NOMO-1 (cell line): ENCODE measurements around the gene FRMPD4.

Experiments used
- DNase-seq, 2 experiments: peaks; one replicate each; lab custom pipeline; 2025; ENCODE audit not compliant: unreplicated experiment in 2 of 2; lab: John Stamatoyannopoulos, UW

FRMPD4 gene

DNA sequence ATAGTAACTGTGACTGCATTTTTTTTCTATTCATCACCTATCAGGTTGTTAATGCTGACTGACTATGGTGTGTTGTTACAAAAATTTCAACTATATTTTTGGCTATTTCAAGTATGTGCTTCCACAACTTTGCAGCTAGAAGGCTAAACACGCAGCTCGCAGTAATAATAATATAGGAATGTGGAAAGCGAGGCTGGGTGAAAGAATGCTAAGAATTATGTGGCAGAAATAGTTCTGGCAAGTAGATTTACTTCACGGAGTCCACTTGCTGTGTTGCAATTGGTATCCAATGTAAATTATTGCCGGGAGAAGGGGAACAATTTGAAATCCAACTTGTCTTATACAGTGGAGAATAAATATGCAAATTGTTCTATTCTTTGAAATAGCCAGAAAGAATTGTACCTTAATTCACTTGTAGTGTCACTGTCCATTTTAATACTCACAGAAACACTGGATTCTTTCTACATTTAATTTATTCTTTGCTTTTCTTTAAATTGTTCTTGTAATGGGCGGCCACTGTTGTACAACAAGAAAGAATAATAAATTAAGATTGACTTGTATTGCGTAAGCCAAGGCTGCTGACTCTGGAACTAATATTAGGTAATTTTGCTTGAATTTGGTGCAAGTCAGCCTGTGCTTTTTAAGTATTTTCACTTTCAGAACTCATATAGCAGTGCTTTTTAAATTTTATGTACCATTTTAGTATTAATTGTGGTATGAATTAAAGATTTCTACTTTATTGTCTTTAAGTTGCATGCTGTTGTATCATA is 154.9 kb downstream of the FRMPD4 start:
- peak; percentile 82 to 91 for DNase-seq

DNA sequence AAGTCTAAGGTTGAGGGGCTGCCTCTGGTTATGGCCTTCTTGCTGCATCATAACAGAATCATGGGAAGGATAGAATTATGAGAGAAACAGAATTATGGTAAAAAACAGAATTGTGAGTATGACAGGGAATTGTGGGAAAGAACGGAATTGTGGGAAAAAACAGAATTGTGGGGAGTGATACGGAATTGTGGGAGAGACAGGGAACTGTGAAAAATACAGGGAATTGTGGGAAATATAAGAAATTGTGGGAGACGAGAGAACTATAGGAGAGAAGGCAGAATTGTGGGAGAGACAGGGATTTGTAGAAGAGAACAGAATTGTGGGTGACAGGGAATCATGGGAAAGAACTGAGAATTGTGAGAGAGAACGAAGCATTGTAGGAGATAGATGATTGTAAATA is 159.1 kb downstream of the FRMPD4 start:
- no peak for DNase-seq

DNA sequence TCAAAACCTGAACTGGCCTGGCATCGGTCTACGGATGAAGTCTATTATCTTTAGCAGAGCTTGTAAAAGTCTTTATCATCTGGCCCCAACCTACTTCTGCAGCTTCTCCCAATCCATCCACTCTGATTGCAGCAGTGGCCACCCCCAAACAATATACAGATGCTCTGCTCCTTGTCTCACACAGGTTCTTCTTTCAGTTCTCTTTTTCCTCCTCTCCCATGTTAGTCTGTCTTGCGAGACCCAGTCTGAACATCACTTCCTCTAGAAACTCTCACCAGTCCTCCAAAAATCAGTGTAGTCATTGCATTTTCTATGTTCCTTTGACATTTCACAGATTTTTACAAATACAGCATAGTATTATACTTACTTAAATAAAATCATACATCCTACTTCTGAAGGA is 163.0 kb downstream of the FRMPD4 start:
- DNase-seq = peak; percentile 69 to 91

DNA sequence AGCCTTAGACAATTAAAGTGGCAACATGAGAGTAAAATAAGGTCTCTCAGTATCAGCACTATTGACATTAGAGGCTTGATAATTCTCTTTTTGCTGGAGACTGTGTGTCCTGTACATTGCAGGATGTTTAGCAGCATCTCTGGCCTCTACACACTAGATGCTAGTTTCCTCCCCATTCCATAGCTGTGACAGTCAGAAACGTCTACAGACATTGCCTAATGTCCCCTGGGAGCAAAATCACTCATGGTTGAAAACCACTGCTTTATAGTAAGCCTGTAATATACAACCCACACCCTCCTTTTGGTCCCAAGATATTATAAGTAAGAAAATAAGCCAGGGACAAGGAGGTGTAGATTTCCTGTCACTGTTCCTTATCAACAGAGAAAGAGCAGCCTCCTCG is 166.0 kb downstream of the FRMPD4 start:
- DNase-seq = no peak

DNA sequence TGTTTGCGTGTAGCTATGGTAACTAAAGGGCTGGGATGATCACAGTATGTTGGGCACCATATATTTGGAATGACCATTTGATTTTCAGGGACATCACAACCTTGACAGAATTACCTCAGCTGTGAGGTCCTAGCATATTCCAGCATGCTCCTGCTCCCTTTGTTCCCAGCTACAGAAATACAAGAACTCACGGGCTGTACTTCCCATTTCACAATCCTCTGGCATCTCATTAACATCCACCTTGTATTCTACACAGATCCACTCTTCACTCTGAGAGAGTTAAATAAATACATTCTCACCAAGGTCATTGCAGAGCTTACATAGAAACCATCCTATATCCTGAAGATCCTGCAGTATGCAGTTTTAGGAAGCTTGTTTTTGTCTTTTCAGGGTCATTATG is 169.7 kb downstream of the FRMPD4 start:
- no peak for DNase-seq

DNA sequence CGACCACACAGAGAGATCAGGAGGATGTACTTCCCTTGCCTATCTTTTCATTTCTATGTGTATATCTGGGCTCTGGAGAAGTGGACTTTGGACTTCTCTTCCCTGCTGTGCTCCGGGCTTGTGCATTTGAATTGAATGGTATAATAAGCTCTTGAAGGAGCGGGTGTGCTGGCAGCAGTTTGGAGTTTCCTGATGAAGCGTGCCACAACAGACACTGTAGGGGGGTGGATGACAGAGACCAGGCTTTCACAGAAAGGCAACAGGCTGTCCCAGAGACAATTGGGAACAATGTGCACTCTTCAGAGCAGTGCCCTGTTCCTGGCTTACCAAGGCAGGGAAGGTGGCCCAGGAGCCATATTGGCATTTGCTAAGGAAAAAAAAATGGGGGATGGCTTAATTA is 170.1 kb downstream of the FRMPD4 start:
- no peak for DNase-seq

DNA sequence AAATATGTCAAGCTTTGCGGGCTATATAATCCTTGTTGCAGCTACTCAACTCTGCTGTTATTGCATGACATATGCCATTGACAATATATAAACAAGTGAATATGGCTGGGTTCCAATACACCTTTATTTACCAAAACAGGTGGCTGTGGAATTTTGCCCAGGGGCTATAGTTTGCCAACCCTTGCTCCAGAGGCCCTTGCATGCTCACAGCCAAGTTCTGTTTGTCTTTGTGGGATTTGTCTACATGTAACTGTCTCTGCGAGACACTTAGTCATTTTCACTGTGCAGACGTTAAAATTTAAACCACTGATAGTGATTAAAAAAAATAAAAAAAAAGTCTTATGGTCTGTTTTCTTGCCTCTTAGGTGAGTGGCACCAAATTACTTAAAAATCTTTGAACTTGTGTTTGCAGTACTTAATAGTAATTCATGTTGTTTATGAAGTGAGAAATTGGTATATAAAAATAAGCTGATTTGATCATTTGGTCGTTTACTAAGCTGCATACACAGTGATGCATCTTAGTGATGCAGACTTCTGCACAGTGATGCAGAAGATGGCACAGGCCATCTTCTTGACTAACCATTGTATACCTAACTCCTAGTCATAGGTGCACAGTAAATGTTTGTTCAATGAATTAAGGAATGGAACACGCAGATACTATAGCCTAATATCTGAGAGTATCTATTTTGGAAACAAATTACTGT is 170.9 kb downstream of the FRMPD4 start:
- no peak for DNase-seq

DNA sequence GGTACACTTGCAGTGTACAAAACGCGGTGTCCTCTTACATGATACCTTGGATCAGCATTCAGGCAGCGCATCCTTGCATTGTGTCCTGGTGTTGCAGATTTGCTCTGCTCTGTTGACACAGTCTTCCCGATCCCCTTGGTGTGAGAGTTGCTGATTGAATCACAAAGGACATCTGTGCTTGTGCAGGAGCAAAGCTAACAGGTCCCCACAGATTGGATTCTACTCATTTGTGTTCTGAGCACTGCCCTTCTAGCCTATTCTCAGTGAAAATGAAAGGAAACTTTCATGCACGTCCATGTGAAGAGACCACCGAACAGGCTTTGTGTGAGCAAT is 171.4 kb downstream of the FRMPD4 start:
- DNase-seq = no peak

DNA sequence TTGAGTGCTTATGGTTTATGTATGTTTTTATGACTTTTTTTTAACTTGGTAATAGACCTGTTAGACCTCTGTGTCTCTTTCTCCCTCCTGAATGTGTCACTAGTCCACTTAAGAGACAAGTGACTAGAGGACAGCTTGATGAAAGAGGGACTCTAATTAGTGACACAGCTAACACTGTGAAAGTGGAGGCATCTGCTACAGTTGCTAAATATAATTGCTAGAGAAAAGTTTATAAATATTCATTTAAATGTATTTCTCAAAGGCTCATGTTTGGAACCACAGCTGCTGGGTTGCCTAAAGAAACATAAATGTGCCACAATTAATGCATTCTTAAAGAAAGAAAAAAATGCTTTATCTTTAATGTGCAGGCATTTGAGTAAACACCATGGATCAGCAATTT is 176.4 kb downstream of the FRMPD4 start:
- no peak for DNase-seq

DNA sequence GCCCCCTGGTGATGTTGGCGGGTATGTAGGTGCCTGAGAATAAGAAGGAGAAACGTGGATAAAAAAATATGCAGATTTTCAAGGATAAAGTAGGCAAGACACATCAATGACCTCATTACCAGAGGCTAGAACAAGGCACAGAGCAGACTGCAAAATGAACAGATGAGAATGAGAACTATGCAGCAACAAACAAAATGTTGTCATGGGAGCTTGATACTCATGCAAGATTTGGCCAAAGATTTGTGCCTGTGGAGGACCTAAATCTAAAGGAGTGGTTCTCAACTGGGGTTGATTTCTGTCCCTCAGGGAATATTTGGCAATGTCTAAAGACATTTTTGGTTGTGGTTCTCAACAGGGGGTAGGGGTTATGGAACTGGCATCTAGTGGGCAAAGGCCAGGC is 177.3 kb downstream of the FRMPD4 start:
- DNase-seq = no peak

DNA sequence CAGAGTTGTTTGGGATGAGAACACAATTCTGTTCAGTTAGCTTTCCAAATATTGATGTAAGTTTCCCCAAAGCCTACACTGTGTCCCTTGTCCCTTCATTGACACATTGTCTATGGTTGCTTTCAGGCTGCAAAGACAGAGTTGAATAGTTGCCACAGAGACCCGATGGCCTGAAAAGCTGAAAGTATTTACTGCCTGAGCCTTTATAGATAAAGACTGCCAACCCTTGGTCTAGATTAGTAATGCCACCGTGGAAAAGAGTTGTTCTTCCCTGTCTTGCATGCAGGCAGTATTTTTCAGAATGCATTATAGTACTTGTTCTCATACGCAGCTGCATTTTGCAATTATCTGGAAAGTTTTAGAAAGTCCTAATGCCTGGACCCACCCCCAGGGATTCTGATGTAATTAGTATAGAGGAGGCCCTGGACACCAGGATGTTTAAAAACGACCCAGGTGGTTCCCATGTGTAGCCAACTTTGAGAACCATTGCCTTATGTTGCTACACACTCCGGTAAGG is 180.8 kb downstream of the FRMPD4 start:
- DNase-seq = peak in 1 of 2 experiments; percentile 7

DNA sequence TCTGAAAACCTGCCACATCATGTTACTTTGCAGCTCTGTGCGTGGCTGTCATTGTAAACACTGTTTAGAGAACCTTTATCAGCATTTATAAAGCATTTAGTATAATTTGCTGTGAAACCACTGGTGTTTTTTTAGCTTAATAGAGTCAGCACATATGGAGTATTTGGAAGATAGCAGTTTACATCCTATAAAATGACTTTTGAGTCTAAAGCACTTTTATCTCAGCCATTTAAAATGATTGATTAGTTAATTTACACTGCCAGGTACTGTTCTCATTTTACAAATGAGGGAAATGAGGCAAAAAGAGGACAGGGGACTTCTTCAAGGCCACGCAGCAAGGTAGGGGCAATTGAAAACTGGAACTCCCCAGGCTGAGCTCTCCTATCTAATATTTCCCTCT is 181.7 kb downstream of the FRMPD4 start:
- DNase-seq = no peak

DNA sequence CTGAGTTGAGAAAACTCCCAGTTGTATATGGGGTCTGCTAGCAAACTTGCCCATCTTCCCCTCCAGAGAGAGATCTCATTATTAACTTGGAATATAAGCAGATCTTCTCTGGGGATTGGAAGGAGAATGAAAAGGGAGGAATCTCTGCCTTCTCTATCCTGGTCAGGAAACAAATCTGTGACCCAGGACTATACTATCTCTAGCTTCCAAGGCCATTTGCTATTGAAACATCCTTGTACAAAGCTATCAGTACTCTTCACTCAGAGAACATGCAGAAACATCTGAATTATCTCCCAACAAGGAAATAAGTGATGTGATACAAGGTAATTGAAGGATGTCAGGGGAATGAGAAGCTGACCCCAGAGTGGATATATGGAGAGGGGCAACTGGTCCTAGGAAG is 183.8 kb downstream of the FRMPD4 start:
- DNase-seq = no peak

DNA sequence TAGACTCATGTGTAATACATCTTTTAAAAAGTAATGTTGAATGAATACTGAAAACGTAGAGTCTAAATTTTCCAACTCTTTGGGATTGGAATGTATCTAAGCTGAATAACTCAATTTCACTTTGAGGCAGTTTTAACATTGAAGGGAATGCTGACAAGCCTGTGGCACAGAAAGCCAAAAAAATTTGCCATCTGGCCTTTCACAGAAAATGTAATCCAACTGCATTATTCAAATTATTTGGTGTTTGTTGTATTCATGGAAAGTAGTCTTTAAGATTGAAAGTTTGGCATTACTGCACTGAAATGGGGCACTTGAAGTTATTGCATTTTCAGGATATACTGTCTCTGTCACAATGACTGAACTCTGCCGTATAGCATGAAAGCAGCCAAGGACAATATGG is 186.9 kb downstream of the FRMPD4 start:
- DNase-seq = no peak

DNA sequence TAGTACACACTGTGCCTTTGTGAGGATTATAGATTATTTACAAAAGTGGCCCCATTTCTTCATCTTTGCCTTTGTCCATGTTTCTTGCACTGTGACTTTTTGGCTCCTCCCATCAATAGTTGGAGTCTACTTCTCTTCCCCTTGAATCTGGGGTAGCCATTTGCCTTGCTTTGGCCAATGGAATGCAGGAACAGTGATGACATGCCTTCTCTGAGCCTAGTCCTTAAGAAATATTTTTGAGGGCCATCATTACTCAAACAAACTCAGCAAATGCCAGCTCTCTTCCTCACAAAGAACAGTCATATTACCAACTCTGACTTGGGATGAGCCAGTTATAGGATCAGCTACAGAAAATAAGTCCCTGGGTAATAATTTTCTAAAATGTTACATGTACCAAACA is 189.6 kb downstream of the FRMPD4 start:
- DNase-seq = no peak

DNA sequence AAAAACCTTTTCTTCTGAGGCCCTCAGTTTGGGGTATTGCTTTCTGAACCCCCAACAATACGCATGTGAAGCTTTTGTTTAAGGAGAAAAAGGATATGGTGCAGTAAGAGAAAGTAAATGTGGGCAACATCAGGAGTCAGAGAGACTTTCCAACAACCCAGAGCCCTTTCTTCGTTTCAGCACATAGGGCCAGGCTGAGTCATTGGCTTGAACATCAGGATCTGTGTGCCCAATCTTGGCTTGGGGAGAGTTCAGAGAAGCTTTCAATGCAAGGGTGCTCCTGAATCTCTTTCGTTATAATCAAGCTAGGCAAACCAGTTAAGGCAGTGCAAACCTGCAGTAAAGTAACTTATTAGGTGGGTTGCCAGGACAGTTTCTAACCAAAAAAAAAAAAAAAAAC is 191.2 kb downstream of the FRMPD4 start:
- DNase-seq = no peak

DNA sequence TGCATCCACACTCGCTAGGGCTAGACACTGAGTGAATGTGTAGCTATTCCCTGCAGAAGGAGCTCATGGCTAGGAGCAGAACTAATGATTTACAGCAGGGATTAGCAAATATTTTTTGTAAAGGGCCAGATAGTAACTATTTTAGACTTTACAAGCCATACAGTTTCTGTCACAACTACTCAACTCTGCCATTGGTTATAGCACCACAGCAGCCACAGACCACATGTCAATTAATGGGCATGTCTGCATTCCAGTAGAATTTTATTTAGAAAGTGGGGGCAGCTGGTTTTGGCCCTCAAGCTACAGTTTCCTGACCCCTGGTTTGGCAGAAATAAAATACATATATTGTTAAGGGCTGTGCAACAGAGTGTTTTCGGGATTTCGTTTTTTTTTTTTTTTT is 192.6 kb downstream of the FRMPD4 start:
- DNase-seq = peak in 1 of 2 experiments; percentile 5

DNA sequence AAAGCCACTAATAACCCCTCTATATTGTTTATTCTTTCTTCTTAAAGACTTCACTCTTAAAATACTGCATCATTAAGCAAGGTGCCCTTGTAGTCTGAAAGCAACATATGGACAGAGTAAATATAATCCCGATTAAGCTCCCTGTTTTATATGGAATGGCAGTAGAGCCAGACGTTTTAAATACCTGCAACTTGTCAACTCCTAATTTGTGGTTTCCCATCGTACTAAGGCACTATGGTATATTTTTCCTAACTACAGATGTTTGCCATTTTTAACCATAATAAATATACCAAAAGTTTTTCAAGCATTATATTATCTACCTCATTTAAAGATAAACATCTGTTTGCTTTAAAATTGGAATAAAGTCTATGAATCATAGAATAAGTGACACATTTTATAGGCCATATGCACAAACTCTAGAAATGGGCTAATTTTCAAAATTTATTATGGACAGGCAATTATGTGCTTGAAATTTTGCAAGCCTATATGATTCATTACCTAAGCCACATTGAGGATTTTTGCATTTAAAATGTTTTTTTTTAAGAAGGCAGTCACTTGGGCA is 194.6 kb downstream of the FRMPD4 start:
- peak; percentile 15 to 45 for DNase-seq

DNA sequence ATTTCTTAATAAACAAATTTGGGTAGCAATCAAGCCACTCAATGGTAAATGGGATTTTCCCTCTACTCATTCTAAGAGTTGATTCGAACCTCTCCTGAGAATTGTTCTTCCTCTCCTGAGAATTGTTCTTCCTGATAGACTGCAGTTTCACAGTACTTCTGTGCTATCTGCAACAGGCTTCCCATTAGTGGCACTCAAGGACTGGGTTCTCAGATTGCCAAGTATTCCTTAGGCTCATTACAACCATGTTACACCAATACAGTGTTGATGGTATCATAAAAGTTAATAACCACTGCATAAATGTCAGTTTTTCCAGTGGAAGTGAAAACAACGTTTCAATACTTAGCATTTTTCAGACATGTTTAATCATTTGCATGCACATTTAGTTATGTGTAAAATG is 201.6 kb downstream of the FRMPD4 start:
- DNase-seq = no peak

DNA sequence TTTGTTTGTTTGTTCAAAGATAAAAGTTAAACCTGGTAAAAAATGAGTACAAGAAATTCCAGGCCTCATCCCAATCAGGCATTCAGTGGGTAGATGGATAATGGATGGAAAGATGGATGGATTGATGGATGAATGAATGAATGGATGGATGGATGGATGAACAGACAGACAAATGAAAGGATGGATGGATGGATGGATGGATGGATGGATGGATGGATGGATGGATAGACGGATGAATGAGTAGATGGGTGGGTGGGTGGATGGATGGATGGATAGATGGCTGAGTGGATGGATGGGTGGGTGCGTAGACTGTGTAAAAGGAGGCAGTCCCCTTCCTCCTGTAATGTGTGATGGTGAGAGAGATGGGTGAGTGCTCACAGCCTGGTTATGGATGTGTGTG is 206.7 kb downstream of the FRMPD4 start:
- DNase-seq = no peak

DNA sequence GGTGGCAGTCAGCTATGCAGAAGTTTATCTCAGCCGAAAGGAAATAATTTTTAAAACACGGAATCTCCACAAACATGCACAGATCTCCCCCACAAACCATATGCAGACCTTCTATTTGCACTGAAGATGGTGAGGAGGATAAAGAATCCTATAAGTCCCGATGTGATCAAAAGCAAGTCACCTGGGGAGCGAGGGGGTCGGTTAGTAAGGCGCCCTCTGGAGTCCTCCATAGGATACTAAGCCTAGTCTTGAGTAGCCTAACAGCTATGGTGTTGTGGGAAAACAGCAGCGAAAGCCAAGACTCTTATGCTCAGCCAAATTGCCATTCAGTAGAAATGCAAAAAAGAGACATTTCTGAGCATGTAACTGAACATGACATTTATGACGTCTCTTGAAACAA is 210.9 kb downstream of the FRMPD4 start:
- DNase-seq = no peak

DNA sequence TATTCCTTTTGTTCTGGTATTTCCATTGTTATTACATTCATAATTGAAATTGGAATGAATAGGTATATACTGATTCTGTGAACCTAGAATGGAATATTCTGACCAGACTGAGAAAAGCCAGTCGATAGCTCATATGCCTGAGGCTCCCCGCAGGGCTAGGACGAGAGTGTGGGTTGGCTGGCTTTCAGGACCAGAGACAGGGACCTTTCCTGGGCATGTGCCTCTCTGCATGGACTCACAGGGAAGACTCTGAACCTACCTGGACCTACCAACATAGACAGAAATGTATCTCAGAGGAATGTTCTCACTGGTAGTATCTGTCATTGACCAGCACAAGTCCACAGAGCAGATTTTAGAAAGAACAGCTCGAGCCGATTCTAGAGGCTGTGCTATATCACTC is 214.6 kb downstream of the FRMPD4 start:
- no peak for DNase-seq
